ENCODE measurements around the gene PCGF3.
"Not testable (repeated sequence)": the region's sequence is repeated elsewhere in the genome, so short reads cannot be mapped to it uniquely, and the experiment has no call there.

The PCGF3 gene

GRCh38 chr4:757111-757510 lies 51.5 kb downstream of the PCGF3 start:
- DNase-seq: no peak
- Mint-ChIP-seq H3K4me1 (peaks cover 8% of the 10 kb centered on the region), H3K27ac (no peak overlapping the region), H3K36me3 (ENCODE audit: low read depth) (peaks cover 79% of the 10 kb centered on the region), H3K9me3 (peaks cover 43% of the 10 kb centered on the region), H3K4me3 (no peak overlapping the region), H3K27me3 (ENCODE audit: low read depth, poor library complexity) (no peaks in the 10 kb centered on the region)
- TF ChIP-seq CTCF (IDR thresholded peaks at IDR 0.05): no peak

GRCh38 chr4:759810-760209 lies 54.2 kb downstream of the PCGF3 start:
- DNase-seq; H3K4me3 Mint-ChIP-seq; H3K27ac Mint-ChIP-seq; H3K27me3 Mint-ChIP-seq (ENCODE audit: low read depth, poor library complexity); H3K4me1 Mint-ChIP-seq: not testable (repeated sequence)
- H3K36me3 Mint-ChIP-seq (ENCODE audit: low read depth): peaks cover 86% of the 10 kb centered on the region
- H3K9me3 Mint-ChIP-seq: peaks cover 64% of the 10 kb centered on the region

- Mint-ChIP-seq H3K4me1 (peaks cover 6% of the 10 kb centered on the region), H3K4me3 (no peak overlapping the region), H3K9me3 (peaks cover 69% of the 10 kb centered on the region), H3K27ac (peak overlapping the region; percentile 25), H3K36me3 (ENCODE audit: low read depth) (peaks cover 86% of the 10 kb centered on the region), H3K27me3 (ENCODE audit: low read depth, poor library complexity) (peaks cover 3% of the 10 kb centered on the region)
- no peak for DNase-seq
- TF ChIP-seq CTCF (IDR thresholded peaks at IDR 0.05): no peak
These were observed 55.0 kb downstream of the PCGF3 start for GRCh38 chr4:760616-761015.

GRCh38 chr4:761086-761485 lies 55.5 kb downstream of the PCGF3 start:
- Mint-ChIP-seq H3K27ac (no peak overlapping the region), H3K27me3 (ENCODE audit: low read depth, poor library complexity) (peaks cover 3% of the 10 kb centered on the region), H3K36me3 (ENCODE audit: low read depth) (peaks cover 89% of the 10 kb centered on the region), H3K4me3 (no peak overlapping the region), H3K4me1 (peaks cover 7% of the 10 kb centered on the region), H3K9me3 (peaks cover 74% of the 10 kb centered on the region)
- DNase-seq: no peak
- TF ChIP-seq CTCF (IDR thresholded peaks at IDR 0.05): no peak

GRCh38 chr4:761739-762138 lies 56.1 kb downstream of the PCGF3 start:
- peaks cover 10% of the 10 kb centered on the region for H3K4me1 Mint-ChIP-seq
- TF ChIP-seq CTCF (IDR thresholded peaks at IDR 0.05): no peak
- peaks cover 90% of the 10 kb centered on the region for H3K36me3 Mint-ChIP-seq (ENCODE audit: low read depth)
- no peak overlapping the region for H3K4me3 Mint-ChIP-seq
- H3K9me3 Mint-ChIP-seq: peaks cover 77% of the 10 kb centered on the region
- H3K27ac Mint-ChIP-seq: peak overlapping the region; percentile 65
- DNase-seq: no peak
- peaks cover 3% of the 10 kb centered on the region for H3K27me3 Mint-ChIP-seq (ENCODE audit: low read depth, poor library complexity)

GRCh38 chr4:762211-763190 lies 56.9 kb downstream of the PCGF3 start:
- H3K27ac Mint-ChIP-seq: peak overlapping the region; percentile 90
- H3K4me1 Mint-ChIP-seq: peaks cover 13% of the 10 kb centered on the region
- peaks cover 76% of the 10 kb centered on the region for H3K9me3 Mint-ChIP-seq
- H3K27me3 Mint-ChIP-seq (ENCODE audit: low read depth, poor library complexity): peaks cover 3% of the 10 kb centered on the region
- no peak for DNase-seq
- H3K36me3 Mint-ChIP-seq (ENCODE audit: low read depth): peaks cover 90% of the 10 kb centered on the region
- H3K4me3 Mint-ChIP-seq: no peak overlapping the region
- TF ChIP-seq CTCF (IDR thresholded peaks at IDR 0.05): no peak

All from nephron progenitor cell (in vitro differentiated cells).